Astrocyte of the cerebellum (primary cell): ENCODE results near the gene EIF2A.

Experiments used
- DNase-seq: peaks from one replicate; pipeline ENCODE4 v3.0.0-alpha.2; 2011; ENCODE audit warnings: low read depth
- H3K4me3 ChIP-seq: 2 replicates; pipeline ENCODE4 v1.5.1; 2011; ENCODE audit warnings: mild to moderate bottlenecking, low read depth, low read length, moderate library complexity
- CTCF ChIP-seq: IDR thresholded peaks from 2 replicates; pipeline ENCODE4 v1.5.1; 2012; ENCODE audit warnings: low read length, low read depth, moderate library complexity, mild to moderate bottlenecking; ENCODE audit errors: missing control alignments
- in situ Hi-C: cut with HindIII; loops from 2 replicates; pipeline ENCODE4 v1.10.0; 2017; ENCODE audit warnings: low sequenced_read_pairs

The EIF2A gene

GRCh38 chr3:150540991-150541390, 5.6 kb upstream of the EIF2A start:
- in situ Hi-C loops = no loop called here
- DNase-seq = no peak
- no peak for TF ChIP-seq CTCF
- no peak overlapping the region for H3K4me3 ChIP-seq

GRCh38 chr3:150543128-150543527, 3.5 kb upstream of the EIF2A start:
- TF ChIP-seq CTCF = no peak
- no peak for DNase-seq
- no peak overlapping the region for H3K4me3 ChIP-seq
- in situ Hi-C loops = no loop called here

- no peak for DNase-seq
- no peak for TF ChIP-seq CTCF
- in situ Hi-C loops = no loop called here
- no peak overlapping the region for H3K4me3 ChIP-seq
Observed at GRCh38 chr3:150543531-150543930, 3.1 kb upstream of the EIF2A start.

- in situ Hi-C loops = no loop called here
- no peak for TF ChIP-seq CTCF
- H3K4me3 ChIP-seq = no peak overlapping the region
- no peak for DNase-seq
Observed at GRCh38 chr3:150544041-150544440, 2.5 kb upstream of the EIF2A start.

GRCh38 chr3:150544726-150545125, 1.9 kb upstream of the EIF2A start:
- H3K4me3 ChIP-seq = peak overlapping the region; percentile 88
- DNase-seq = peak; percentile 23
- TF ChIP-seq CTCF = no peak
- in situ Hi-C loops = no loop called here

GRCh38 chr3:150545419-150546225, 965 bp upstream of the EIF2A start:
- no peak for TF ChIP-seq CTCF
- in situ Hi-C loops = no loop called here
- no peak for DNase-seq

More at GRCh38 chr3:150545419-150546225, 965 bp upstream of the EIF2A start:
- H3K4me3 ChIP-seq = peak overlapping the region; percentile 88
